ENCODE data around the gene RGS9.
A peak's percentile ranks its signal among the peaks of the same experiment; 100 is the strongest.
"Not testable (repeated sequence)": the region's sequence is repeated elsewhere in the genome, so short reads cannot be mapped to it uniquely, and the experiment has no call there.

Gene RGS9

DNA sequence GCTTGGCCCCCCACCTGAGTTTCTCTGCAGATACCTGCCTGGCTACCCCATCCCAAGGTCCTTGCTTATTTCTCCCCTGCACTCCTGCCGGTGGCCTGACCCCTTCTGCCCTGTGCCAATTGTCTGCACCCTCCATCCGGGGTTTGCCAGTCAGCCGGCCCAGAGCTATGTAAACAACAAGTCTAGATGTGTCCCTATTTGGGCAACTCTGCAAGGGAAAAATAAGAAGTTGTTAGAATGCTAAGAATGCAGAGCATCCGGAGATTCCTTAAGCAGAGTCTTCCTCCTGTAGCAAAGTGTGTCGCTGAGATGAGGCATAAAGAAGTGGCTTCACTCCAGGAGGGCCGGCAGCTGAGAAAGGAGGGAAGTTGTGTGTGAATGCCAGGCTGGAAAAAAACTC lies 46.6 kb downstream of the RGS9 start:
- no peak for DNase-seq (ENCODE audit: low read depth)

DNA sequence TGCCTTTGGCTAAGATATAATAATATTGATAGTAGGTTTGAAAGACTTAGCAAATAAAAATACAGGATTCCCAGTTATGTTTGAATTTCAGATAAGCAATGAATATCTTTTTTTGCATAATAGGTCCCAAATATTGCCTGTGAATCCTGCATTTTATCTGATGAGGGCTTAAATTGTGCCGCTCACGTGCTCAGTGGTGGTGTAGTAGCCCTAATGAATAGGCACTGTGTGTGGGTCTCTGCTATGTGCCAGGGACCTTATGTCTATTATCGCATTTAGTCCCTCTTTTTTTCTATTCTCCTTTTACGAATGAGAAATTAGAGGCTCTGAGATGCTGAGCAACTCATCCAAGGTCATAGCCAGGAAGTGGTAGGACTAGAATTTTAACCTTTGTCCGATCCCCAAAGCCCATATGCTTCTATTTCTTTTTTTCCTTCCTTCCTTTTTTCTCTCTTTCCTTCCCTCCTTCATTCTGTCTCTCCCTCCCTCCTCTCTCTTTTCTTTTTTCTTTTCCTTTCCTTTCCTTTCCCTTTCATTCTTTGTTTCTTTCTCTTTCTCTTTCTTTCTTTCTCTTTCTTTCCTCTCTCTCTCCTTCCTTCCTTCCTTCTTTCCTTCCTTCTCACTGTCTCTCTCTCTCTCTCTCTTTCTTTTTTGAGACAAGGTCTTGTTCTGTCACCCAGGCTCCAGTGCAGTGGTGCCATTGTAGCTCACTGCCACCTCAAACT lies 47.2 kb downstream of the RGS9 start:
- no peak for DNase-seq (ENCODE audit: low read depth)

DNA sequence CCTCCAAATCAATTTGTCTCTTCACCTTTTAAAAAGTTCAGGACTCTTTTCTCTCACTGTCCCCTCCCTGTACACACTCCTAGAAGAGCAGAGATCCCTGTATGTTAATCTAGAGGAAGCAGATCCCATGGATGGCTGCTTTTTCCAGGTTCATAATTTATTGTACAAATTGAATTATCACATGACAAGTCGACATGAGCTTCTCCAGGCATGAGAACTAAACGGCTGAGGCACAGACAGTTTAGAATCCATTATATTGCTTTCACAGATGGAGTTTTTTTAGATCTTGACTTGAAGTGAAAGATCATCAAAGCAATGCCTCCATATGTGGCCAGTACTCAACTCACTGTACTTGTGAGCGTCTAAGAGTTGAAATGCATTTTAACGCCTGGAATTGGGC lies 47.9 kb downstream of the RGS9 start:
- DNase-seq (ENCODE audit: low read depth) = no peak

DNA sequence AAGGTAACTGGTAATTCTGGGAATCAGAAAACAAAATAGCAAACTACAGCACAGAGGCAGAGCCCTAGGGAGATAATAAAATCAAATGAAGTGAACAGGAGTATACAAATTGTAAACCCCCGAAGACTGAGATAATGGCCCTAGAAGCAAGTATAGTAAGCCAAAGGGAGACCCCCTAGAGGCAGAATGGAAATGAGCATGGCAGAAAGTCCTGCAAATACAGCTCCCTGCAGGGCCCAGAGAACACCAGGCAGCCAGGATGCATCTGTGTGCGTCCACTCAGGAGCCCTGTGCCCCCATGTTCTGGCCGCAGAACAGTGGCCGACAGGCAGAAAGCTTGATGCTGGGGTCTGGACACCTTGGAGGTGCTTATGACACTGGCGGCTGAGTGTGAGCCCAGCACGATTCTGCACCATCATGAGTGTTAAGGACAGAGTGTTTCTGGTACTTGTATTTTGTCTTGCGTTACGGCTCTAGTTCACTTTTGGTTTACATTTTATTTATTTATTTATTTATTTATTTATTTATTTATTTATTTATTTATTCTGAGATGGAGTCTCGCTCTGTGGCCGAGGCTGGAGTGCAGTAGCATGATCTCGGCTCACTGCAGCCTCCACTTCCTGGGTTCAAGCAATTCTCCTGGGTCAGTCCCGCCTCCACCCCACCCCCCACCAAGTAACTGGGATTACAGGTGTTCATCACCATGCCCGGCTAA lies 48.7 kb downstream of the RGS9 start:
- DNase-seq (ENCODE audit: low read depth) = no peak

DNA sequence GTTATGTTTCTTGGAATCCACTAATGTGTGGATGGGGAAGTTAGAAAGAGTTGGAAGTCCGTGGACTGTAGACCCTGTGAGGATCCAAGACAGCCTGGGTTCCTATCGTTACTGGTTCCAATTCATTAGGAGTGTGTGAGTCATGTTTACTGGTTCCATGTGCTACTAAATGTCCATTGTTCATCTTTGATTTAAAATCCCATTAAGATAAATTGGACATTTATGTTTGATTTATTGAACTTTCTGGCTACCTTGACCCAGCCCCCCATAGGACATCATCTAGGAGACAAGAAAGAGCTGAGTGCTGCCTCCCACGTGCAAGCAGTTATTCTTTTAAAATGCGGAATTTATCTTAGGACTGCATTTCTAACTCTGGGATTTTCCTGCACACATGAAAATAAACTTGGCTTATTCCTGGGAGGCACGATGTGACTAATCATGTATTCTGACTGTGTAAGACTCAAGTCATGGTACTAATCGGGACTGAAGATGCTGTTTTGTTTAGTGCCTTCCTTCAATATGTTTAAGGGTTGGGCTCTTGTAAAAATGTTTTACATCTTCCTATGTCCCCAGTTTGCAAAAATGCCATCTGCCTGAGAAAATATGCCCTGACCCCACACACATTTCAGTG lies 53.4 kb downstream of the RGS9 start:
- no peak for DNase-seq (ENCODE audit: low read depth)

DNA sequence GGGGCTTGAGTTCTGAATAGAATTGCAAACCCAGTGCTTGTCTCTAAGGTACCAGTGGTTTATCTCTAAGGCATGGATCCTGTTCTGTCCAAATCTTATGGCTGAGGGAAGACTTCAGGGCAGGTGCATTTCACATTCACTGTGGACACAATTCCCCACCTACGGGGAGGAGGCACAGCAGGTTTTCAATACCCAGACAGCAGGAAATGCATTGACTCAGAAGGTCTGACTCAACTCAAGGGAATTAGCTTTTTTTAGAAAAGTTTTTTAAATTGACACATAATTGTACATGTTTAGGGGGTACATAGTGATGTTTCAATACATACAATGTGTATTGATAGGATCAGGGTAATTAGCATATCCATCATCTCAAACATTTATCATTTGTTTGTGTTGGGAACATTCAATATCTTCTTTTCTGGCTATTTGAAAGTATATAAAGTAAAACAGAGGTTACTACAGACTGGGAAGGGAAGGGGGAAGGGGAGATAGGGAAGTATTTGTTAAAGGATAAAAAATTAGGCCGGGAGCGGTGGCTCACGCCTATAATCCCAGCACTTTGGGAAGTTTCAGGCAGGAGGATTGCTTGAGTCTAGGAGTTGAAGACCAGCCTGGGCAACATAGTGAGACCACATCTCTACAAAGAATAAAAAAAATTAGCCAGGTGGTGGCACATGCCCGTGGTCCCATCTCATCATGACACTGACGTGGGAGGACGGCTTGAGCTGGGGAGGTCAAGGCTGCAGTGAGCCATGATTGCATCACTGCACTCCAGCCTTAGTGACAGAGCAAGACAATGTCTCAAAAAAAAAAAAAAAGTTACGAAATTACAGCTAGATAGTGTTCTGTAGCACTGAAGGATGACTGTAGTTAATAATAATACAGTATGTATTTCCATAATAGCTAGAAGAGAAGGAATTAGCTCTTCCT lies 54.9 kb downstream of the RGS9 start:
- peak; percentile 70 for DNase-seq (ENCODE audit: low read depth)

DNA sequence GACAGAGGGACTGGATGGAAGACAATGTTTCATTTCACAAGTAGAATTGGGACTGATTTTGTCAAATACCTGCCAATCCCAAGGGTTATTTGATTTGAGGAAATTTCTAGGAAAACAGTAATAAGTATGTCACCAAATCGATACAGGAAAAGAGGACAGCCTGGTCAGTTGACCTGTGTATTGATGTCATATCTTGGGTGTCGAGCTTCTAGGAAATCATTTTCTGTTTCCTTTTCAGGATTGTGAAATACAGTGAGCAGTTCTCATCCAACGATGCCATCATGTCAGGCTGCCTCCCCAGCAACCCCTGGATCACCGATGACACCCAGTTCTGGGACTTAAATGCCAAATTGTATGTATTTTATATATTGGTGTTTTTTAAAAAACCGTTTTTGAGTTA lies 56.1 kb downstream of the RGS9 start:
- DNase-seq (ENCODE audit: low read depth) = no peak

DNA sequence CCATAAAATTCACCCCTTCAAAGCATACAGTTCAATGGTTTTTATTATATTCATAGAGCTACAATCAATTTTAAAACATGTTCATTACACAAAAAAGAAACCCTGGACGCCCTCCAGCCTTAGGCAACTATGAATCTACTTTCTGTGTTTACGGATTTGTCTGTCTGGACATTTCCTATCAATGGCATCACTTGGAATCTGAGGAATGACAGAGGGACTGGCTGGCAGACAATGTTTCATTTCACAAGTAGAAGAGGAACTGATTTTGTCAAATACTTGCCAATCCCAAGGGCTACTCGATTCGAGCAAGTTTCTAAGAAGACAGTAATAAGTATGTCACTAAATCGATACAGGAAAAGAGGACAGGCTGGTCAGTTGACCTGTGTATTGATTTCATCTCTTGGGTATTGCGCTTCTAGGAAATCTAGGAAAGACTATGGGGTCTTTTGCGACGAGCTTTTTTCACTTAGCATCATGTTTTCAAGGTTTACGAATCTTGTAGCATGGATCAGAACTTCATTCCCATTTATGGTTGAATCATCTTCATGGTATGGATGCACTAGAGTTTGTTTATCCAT lies 56.6 kb downstream of the RGS9 start:
- no peak for DNase-seq (ENCODE audit: low read depth)

DNA sequence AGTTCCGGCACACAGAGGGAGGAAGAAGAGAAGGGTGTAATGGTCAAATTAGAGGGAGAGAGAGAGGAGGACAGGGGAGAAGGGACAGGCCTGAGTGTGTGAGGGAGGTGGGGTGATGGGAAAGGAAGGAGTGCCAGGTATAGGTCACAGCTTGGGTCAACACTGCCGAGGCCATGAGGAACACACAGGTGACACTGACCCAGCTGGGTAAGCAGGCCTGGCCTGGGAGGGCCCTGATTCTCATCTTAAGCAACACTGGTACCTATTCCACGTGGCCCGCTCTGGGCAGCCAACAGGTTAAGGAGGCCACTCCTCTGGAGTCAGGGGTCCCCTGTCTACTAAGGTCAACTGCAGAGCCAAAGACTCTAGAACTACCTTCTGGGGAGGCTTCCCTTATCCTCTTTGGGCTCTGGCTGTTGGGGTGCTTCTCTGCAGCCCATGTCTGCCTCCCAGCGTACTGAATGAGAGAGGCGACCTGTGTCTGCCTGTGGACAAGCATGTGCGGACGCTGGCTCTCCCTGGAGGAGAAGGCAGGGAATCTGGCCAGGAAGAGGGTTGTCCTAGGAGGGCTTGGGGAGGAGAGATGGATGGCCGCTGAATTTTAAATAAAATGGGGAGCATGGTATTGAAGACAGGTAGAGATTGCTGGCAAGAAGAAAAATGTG lies 57.6 kb downstream of the RGS9 start:
- DNase-seq (ENCODE audit: low read depth) = no peak

DNA sequence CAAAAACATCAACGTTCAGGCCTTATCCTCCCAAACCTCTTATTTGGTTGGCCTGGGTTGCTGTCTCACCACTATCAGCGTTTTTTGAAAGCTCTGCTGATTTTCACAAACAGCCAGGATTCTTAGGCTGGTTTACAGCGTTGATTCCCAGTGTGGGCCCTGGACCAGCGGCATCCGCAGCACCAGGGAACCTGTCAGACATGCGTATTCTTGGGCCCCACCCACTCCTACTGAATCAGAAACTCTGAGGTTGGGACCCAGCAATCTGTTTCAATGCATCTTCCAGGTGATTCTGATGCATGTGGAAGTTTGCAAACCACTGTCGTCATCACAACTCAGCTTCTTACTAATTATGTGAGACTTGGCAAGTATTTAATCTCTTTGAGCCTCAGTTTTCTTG lies 58.5 kb downstream of the RGS9 start:
- no peak for DNase-seq (ENCODE audit: low read depth)

DNA sequence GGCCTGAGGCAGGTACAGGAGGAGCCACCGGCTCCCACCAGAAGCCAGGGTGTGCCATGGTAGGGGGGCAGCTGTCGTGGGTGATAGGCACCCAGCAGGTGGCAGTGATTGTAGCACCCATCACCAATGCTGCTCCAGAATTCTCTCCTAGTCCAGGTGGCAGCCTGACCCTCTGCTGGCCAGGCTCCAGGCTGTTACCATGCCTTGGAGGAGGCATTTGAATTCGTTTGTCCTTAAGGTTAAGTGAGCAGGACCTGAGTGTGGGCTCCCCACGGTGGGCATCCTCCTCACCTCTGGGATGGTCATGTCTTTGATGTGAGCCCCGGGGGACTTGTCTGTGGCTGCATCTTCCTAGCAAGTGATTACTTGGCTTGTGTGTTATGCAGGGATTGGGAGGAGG lies 59.4 kb downstream of the RGS9 start:
- DNase-seq (ENCODE audit: low read depth) = no peak

DNA sequence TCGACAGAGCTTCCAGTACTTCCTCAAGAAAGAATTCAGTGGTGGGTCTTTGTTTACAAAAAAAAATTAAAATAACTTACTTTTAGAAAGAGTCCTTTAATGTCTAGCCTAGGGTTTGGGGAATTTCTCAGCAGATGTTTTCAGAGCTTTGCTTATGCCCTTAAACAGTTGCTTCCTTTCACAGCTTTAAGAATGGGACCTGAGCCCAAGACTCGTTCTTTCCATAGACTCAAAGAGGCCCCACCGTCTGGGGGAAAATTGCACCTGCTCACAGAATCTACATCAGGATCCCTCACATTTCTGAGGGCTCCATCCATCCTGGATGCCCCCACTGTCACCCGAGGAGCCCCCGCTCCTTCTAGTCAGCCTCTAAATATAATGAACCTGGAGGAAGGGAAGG lies 60.0 kb downstream of the RGS9 start:
- no peak for DNase-seq (ENCODE audit: low read depth)

DNA sequence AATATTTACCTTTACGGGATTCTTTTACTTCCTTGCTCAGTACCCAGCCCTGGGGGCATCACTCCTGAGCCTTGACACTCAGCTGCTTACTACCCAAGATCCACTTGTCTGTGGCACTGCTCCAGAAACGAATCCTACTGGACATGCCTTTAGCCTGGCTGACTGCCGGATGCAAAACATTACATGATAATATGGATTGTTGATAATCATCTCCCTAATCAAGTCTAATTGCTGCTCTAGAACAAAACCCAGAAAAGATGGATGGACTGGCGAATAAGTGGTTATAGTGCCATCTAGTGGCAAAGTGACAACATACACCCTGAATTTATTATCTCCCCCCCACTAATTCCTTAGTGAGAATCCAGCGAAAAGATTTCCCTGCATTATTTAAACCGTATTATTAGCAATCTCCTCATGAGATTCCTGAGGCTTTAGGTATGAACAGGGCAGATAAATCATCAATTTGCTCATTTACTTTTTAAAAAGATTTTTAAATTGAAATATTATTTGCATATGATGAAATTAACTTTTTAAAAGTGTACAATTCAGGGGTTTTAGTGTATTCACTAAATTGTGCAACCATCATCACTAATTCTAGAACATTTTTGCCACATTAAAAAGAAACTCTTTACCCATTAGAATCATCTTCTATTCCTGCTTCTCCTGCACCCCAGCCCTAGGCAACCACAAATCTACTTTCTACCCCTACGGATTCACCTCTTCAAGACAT lies 61.6 kb downstream of the RGS9 start:
- peak; percentile 37 for DNase-seq (ENCODE audit: low read depth)

DNA sequence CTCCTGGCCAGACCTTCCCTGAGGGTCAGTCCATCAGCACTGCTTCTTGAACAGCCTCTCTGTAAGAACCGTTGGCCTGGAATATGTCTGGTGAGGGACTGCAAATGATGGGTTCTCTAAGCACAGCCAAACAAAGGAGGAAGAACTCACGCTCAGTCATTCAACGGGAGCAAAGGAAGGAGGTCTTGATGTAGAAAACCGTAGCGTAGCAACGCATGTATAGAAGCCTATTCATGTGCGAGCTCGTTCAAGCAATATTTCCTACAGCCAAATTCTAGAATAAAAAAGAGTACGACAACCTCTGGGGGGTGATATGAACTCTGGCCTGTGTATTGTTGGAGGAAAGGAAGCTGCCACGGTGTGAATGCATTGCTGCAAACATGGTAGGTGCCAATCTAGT lies 64.2 kb downstream of the RGS9 start:
- DNase-seq (ENCODE audit: low read depth) = no peak

DNA sequence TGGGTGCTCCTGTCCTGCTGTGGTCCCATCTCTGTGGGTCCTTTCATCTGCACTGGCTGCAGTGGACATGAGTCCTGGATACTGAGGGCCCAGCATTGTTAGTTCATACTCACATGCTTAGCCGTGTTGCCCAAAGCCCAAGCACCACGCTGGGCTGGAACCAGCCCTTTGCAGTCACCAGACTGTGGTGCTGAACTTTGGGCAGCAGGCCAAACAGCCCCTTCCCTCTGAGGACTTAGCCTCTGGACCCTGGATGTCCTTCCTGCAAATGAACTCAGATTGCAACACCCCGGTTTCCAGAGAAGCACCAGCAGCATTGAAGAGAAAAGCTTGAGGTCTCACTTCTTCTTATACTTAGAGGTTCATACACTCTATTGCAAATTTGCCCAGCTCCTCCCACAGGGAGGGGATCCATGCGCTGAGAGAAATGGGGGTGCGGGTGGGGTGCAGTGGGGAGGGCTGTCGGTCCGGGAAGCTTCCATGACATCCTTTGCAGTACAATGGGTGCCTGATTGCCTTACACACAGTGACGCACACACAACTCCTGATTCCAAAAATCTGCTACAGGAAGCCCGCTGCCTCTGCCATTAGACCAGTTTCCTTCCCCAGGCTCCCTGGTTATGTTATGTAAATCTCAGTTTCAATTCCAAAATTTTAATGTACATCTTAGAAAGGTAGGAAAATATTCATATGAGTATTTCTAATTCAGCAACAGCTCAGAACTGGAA lies 65.8 kb downstream of the RGS9 start:
- DNase-seq (ENCODE audit: low read depth) = no peak

DNA sequence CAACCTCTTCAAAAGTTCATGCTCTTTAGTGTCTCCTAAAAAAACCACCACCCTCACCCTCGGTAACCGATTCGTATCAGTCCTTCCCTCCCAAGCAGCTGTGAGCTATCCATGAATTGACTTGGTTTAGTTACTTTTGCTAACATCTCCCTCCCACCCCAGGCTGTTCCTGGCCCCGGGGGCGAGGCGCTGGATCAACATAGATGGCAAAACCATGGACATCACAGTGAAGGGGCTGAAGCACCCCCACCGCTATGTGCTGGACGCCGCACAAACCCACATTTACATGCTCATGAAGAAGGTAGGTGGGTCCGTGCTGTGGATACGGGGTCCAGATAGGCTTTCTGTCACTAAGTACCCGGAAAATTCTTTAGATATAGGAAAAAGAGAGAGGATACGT lies 66.8 kb downstream of the RGS9 start:
- DNase-seq (ENCODE audit: low read depth) = no peak

DNA sequence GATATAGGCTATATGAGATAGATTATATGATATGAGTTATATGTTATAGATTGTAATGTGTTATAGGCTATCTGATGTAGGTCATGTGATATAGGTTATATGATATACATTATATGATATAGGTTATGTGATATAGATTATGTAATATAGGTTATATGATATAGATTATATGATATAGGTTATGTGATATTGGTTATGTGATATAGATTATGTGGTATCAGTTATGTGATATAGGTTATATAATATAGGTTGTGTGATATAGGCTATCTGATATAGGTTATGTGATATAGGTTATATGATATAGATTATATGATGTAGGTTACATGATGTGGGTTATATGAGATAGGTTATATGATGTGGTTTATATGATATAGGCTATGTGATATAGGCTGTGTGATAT lies 68.5 kb downstream of the RGS9 start:
- DNase-seq (ENCODE audit: low read depth) = no peak

DNA sequence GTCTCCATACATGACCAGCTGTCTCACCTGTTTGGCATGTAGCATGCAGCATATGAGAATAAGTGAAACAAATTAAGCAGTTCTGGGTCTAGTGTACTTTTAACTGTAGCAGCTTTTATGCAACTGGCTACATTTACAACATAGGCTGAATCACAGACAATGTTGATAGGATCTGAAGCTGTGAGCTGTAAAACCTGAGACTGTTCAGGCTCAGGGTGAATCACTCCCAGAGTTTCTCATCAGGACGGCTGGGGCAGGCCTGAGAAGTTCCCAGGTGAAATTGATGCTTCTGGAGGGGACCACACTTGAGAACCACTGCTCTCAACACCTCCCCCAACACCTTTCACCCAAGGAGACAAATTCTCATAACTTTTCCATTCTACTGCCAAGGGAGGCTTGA lies 70.3 kb downstream of the RGS9 start:
- not testable (repeated sequence) for DNase-seq (ENCODE audit: low read depth)

DNA sequence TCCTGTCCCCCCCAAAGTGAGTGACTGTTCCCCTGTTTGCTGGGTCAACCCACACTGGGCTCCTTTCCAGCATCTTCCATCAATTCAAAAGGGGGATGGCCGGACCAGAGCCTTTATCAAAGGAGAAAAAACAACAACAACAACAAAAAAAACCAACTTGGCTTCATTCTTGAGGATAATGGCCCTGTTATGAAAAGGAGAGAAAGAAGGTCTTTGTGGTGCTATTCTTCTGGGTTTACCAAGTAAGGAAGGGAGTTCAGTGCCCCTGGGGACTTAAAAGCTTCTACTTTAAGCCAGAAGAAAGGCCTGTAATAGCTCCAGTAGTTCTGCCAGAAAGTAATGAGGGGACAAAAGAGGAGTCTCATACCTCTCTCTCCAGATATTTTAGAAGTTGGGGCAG lies 71.5 kb downstream of the RGS9 start:
- no peak for DNase-seq (ENCODE audit: low read depth)

DNA sequence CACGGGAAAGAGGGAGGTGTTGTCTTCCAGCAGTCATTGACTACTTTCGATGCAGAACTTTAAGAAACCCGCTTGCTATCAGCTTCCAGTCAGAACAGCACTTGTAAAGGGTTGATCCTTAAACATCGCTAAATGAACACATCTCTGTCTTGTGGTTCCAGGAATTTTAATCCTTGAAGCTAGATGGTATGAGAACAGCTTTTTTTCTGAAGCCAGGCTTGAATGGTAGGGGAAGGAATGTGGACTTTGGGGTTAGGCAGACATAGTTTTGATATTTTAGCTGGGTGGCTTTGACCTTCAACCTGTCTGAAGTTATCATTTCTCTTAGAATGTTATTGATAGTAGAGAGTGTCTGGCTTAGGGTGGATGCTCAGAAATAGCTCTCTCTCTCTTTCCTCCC lies 81.1 kb downstream of the RGS9 start:
- no peak for DNase-seq (ENCODE audit: low read depth)
